ENCODE data around the gene PTPN7. TPM values are rescaled to one million over a fixed set of nuclear protein-coding genes. Genes with fewer than 3 reads are reported as not detected.

PTPN7 gene
- total RNA-seq, 1 donor from 2014 or later = 0.75 TPM

- peaks cover 17% of the 10 kb centered on the region for H3K79me2 ChIP-seq (ENCODE audit: insufficient read depth, low read length)
- Mint-ChIP-seq H3K9me3 (ENCODE audit: unreplicated experiment) (no peaks in the 10 kb centered on the region), H3K27me3 (ENCODE audit: low read depth, unreplicated experiment) (no peaks in the 10 kb centered on the region), H3K36me3 (ENCODE audit: low read depth, unreplicated experiment) (peaks cover 2% of the 10 kb centered on the region), H3K27ac (ENCODE audit: unreplicated experiment) (no peak overlapping the region), H3K4me1 (ENCODE audit: low read depth, unreplicated experiment) (peaks cover 3% of the 10 kb centered on the region), H3K4me3 (ENCODE audit: unreplicated experiment) (no peak overlapping the region)
- H3K4me3 ChIP-seq (ENCODE audit: insufficient read depth, low read depth, low read length) = no peak overlapping the region
- H3K9ac ChIP-seq (ENCODE audit: low read length) = no peak overlapping the region
- no peak overlapping the region for H3K4me2 ChIP-seq (ENCODE audit: low read length)
- TF ChIP-seq EZH2 (IDR thresholded peaks at IDR 0.05; ENCODE audit: insufficient read depth, low read length) (no peak), CTCF (IDR thresholded peaks at IDR 0.05; ENCODE audit: insufficient read depth, low read depth, low read length) (peak; percentile 83)
- H3K9me3 ChIP-seq (ENCODE audit: insufficient read depth, low read depth, low read length) = no peaks in the 10 kb centered on the region
- no peaks in the 10 kb centered on the region for H3K27me3 ChIP-seq (ENCODE audit: insufficient read depth, low read length)
- H2AFZ ChIP-seq (ENCODE audit: low read depth, low read length) = no peak overlapping the region
- FAIRE-seq (peak; percentile 64), DNase-seq (ENCODE audit: low read depth) (no peak)
- no peaks in the 10 kb centered on the region for H3K4me1 ChIP-seq (ENCODE audit: insufficient read depth, low read length)
- H4K20me1 ChIP-seq (ENCODE audit: insufficient read depth, low read length) = peaks cover 70% of the 10 kb centered on the region
- H3K36me3 ChIP-seq (ENCODE audit: insufficient read depth, low read length) = peaks cover 12% of the 10 kb centered on the region
- H3K27ac ChIP-seq (ENCODE audit: low read depth, low read length) = no peak overlapping the region
These were observed 25.1 kb downstream of the PTPN7 start for GRCh38 chr1:202135221-202135721.

GRCh38 chr1:202134645-202135172 lies 25.7 kb downstream of the PTPN7 start:
- Mint-ChIP-seq H3K4me1 (ENCODE audit: low read depth, unreplicated experiment) (peaks cover 3% of the 10 kb centered on the region), H3K27ac (ENCODE audit: unreplicated experiment) (no peak overlapping the region), H3K27me3 (ENCODE audit: low read depth, unreplicated experiment) (no peaks in the 10 kb centered on the region), H3K36me3 (ENCODE audit: low read depth, unreplicated experiment) (peaks cover 2% of the 10 kb centered on the region), H3K4me3 (ENCODE audit: unreplicated experiment) (no peak overlapping the region), H3K9me3 (ENCODE audit: unreplicated experiment) (no peaks in the 10 kb centered on the region)
- FAIRE-seq (no peak), DNase-seq (ENCODE audit: low read depth) (no peak)
- Histone ChIP-seq H3K27me3 (ENCODE audit: insufficient read depth, low read length) (no peaks in the 10 kb centered on the region), H3K36me3 (ENCODE audit: insufficient read depth, low read length) (peaks cover 12% of the 10 kb centered on the region), H3K9ac (ENCODE audit: low read length) (no peak overlapping the region), H3K4me1 (ENCODE audit: insufficient read depth, low read length) (peaks cover 2% of the 10 kb centered on the region), H3K4me3 (ENCODE audit: insufficient read depth, low read depth, low read length) (no peak overlapping the region), H3K79me2 (ENCODE audit: insufficient read depth, low read length) (peaks cover 12% of the 10 kb centered on the region), H2AFZ (ENCODE audit: low read depth, low read length) (no peak overlapping the region), H3K4me2 (ENCODE audit: low read length) (no peak overlapping the region), H3K9me3 (ENCODE audit: insufficient read depth, low read depth, low read length) (no peaks in the 10 kb centered on the region), H3K27ac (ENCODE audit: low read depth, low read length) (no peak overlapping the region), H4K20me1 (ENCODE audit: insufficient read depth, low read length) (peaks cover 65% of the 10 kb centered on the region)
- no peak for TF ChIP-seq CTCF (IDR thresholded peaks at IDR 0.05; ENCODE audit: insufficient read depth, low read depth, low read length)

- FAIRE-seq = no peak
These were observed 26.4 kb downstream of the PTPN7 start for GRCh38 chr1:202133989-202134388.

More at GRCh38 chr1:202133989-202134388, 26.4 kb downstream of the PTPN7 start:
- H3K9me3 ChIP-seq (ENCODE audit: insufficient read depth, low read depth, low read length) = no peaks in the 10 kb centered on the region
- no peak for TF ChIP-seq EZH2 (IDR thresholded peaks at IDR 0.05; ENCODE audit: insufficient read depth, low read length)
- no peak for TF ChIP-seq CTCF (IDR thresholded peaks at IDR 0.05; ENCODE audit: insufficient read depth, low read depth, low read length)
- no peaks in the 10 kb centered on the region for H3K27me3 ChIP-seq (ENCODE audit: insufficient read depth, low read length)
- Mint-ChIP-seq H3K4me3 (ENCODE audit: unreplicated experiment) (no peak overlapping the region), H3K9me3 (ENCODE audit: unreplicated experiment) (no peaks in the 10 kb centered on the region), H3K27me3 (ENCODE audit: low read depth, unreplicated experiment) (peaks cover 3% of the 10 kb centered on the region), H3K36me3 (ENCODE audit: low read depth, unreplicated experiment) (peaks cover 2% of the 10 kb centered on the region), H3K27ac (ENCODE audit: unreplicated experiment) (no peak overlapping the region), H3K4me1 (ENCODE audit: low read depth, unreplicated experiment) (peaks cover 3% of the 10 kb centered on the region)
- H3K4me1 ChIP-seq (ENCODE audit: insufficient read depth, low read length) = peaks cover 2% of the 10 kb centered on the region
- H3K4me2 ChIP-seq (ENCODE audit: low read length) = no peak overlapping the region
- no peak overlapping the region for H3K27ac ChIP-seq (ENCODE audit: low read depth, low read length)
- H3K36me3 ChIP-seq (ENCODE audit: insufficient read depth, low read length) = peaks cover 12% of the 10 kb centered on the region
- H3K79me2 ChIP-seq (ENCODE audit: insufficient read depth, low read length) = peaks cover 9% of the 10 kb centered on the region
- H2AFZ ChIP-seq (ENCODE audit: low read depth, low read length) = no peak overlapping the region
- H3K4me3 ChIP-seq (ENCODE audit: insufficient read depth, low read depth, low read length) = no peak overlapping the region
- H4K20me1 ChIP-seq (ENCODE audit: insufficient read depth, low read length) = peaks cover 58% of the 10 kb centered on the region
- no peak overlapping the region for H3K9ac ChIP-seq (ENCODE audit: low read length)
- DNase-seq (ENCODE audit: low read depth) = no peak
